GDM1 (cell line): ENCODE data around the gene NFIL3.
"Not testable (repeated sequence)": the region's sequence is repeated elsewhere in the genome, so short reads cannot be mapped to it uniquely, and the experiment has no call there.

Experiments
- DNase-seq: peaks from one replicate; lab custom pipeline; 2025; lab: John Stamatoyannopoulos, UW

Gene NFIL3

GRCh38 chr9:91423785-91424402, at the start of gene NFIL3:
Gene NFIL3 (minus strand): TSS chr9:91423832. CDS start chr9:91410734, 13,098 bp downstream.
- DNase-seq = peak; percentile 73

- not testable (repeated sequence) for DNase-seq
Observed at GRCh38 chr9:91471524-91471923, 47.9 kb upstream of the NFIL3 start.

GRCh38 chr9:91465420-91465819, 41.8 kb upstream of the NFIL3 start:
- no peak for DNase-seq

- DNase-seq = no peak
Observed at GRCh38 chr9:91458906-91459305, 35.3 kb upstream of the NFIL3 start.

GRCh38 chr9:91452844-91453243, 29.2 kb upstream of the NFIL3 start:
- DNase-seq = no peak

GRCh38 chr9:91451431-91452270, 28.0 kb upstream of the NFIL3 start:
- DNase-seq = no peak

GRCh38 chr9:91445135-91445534, 21.5 kb upstream of the NFIL3 start:
- no peak for DNase-seq

GRCh38 chr9:91443994-91444392, 20.4 kb upstream of the NFIL3 start:
- DNase-seq = no peak

GRCh38 chr9:91443321-91443993, 19.8 kb upstream of the NFIL3 start:
- no peak for DNase-seq

GRCh38 chr9:91436841-91437240, 13.2 kb upstream of the NFIL3 start:
- DNase-seq = no peak

- DNase-seq = peak; percentile 33
Observed at GRCh38 chr9:91433180-91433579, 9.5 kb upstream of the NFIL3 start.

- DNase-seq = no peak
Observed at GRCh38 chr9:91431485-91431884, 7.9 kb upstream of the NFIL3 start.

- no peak for DNase-seq
Observed at GRCh38 chr9:91429501-91429900, 5.9 kb upstream of the NFIL3 start.

- DNase-seq = no peak
Observed at GRCh38 chr9:91428927-91429351, 5.3 kb upstream of the NFIL3 start.

- DNase-seq = no peak
Observed at GRCh38 chr9:91428436-91428835, 4.8 kb upstream of the NFIL3 start.

GRCh38 chr9:91427873-91428272, 4.2 kb upstream of the NFIL3 start:
- DNase-seq = no peak

GRCh38 chr9:91426123-91426745, 2.6 kb upstream of the NFIL3 start:
- peak; percentile 20 for DNase-seq

GRCh38 chr9:91425271-91425670, 1.6 kb upstream of the NFIL3 start:
- DNase-seq = no peak

GRCh38 chr9:91424403-91425176, 958 bp upstream of the NFIL3 start:
- DNase-seq = peak; percentile 50

- no peak for DNase-seq
Observed at GRCh38 chr9:91422758-91423711, 597 bp downstream of the NFIL3 start.
